ENCODE results near the gene DCLRE1A. TPM values are rescaled to one million over a fixed set of nuclear protein-coding genes. Genes with fewer than 3 reads are reported as not detected.
A peak's percentile ranks its signal among the peaks of the same experiment; 100 is the strongest.

The DCLRE1A gene
- total and polyA plus RNA-seq, 9 of the 15 experiments (the other 6 are each of a cell fraction or from before 2014, with no cell fraction given): 8.5 to 25.5 (median 15.5) TPM

DNA sequence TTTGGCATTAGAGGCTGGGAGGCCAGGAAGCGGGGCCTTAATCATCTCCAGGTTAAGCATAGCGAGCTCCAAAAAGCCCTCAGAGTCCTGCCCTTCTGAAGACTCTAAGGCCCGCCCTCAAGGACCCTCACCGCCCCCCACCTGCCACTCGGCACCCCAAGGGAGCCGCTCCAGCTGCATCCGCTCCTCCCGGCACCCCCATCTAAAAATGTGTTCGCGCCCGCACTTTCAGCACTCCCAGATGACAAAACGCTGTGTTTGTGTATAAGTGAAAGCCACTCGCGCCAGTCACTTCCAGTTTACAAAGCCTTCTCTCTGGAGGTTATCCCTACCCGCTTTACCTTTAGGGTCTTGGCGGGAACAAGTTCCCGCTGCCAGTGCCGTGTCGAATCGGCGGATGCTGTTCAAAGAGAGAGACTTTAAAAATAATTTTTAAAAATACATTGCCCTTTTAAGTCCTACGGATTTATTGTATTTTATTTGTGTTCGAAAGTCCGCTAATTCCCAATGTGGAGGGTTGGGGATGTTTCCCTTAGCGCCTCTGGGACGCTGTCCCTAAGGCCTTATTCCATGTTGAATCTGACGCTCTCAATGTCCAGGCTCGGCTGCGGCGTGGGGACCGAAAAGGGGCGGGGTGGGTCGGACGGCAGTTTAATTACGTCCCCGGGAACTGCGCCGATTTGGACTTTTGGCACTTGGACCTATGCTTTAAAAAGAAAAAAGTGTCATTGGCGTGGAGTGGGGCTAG, at the start of gene DCLRE1A, which contains the start of gene NHLRC2 (continued):
- TF ChIP-seq NCOA2 (IDR thresholded peaks at IDR 0.05; ENCODE audit: partially characterized antibody in 2 of 2): no peak
- TF ChIP-seq ZNF12 (CRISPR knock-in tag; IDR thresholded peaks at IDR 0.05): no peak
- no peak for TF ChIP-seq CBFA2T3 (IDR thresholded peaks at IDR 0.05)
- TF ChIP-seq KDM5B (IDR thresholded peaks at IDR 0.05; ENCODE audit: insufficient replicate concordance, low read depth, low read length): no peak
- TF ChIP-seq ZNF121 (CRISPR knock-in tag; conservative IDR thresholded peaks at IDR 0.05): no peak
- TF ChIP-seq ZNF324 (CRISPR knock-in tag; IDR thresholded peaks at IDR 0.05): no peak
- no peak for TF ChIP-seq ZNF830 (CRISPR knock-in tag; IDR thresholded peaks at IDR 0.05)
- TF ChIP-seq ZNF408 (CRISPR knock-in tag; IDR thresholded peaks at IDR 0.05; ENCODE audit: low read depth): no peak
- no peak for TF ChIP-seq ZNF197 (CRISPR knock-in tag; IDR thresholded peaks at IDR 0.05; ENCODE audit: low read depth)
- TF ChIP-seq ZNF41 (CRISPR knock-in tag; conservative IDR thresholded peaks at IDR 0.05): no peak
- no peak for TF ChIP-seq JUN (IDR thresholded peaks at IDR 0.05; ENCODE audit: borderline replicate concordance, low read depth, low read length)
- no peak for TF ChIP-seq JUN (CRISPR knock-in tag; IDR thresholded peaks at IDR 0.05; ENCODE audit: borderline replicate concordance)
- TF ChIP-seq PYGO2 (tag; IDR thresholded peaks at IDR 0.05): no peak
- no peak for TF ChIP-seq PURB (CRISPR knock-in tag; IDR thresholded peaks at IDR 0.05; ENCODE audit: low read depth)
- TF ChIP-seq ZNF347 (CRISPR knock-in tag; IDR thresholded peaks at IDR 0.05; ENCODE audit: low read depth): no peak
- TF ChIP-seq, protein P1, sequence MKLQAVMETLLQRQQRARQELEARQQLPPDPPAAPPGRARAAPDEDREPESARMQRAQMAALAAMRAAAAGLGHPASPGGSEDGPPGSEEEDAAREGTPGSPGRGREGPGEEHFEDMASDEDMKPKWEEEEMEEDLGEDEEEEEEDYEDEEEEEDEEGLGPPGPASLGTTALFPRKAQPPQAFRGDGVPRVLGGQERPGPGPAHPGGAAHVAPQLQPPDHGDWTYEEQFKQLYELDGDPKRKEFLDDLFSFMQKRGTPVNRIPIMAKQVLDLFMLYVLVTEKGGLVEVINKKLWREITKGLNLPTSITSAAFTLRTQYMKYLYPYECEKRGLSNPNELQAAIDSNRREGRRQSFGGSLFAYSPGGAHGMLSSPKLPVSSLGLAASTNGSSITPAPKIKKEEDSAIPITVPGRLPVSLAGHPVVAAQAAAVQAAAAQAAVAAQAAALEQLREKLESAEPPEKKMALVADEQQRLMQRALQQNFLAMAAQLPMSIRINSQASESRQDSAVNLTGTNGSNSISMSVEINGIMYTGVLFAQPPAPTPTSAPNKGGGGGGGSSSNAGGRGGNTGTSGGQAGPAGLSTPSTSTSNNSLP (IDR thresholded peaks at IDR 0.05; ENCODE audit: borderline replicate concordance, low read depth, low read length): no peak
- TF ChIP-seq SUPT5H (IDR thresholded peaks at IDR 0.05): peak; percentile 56; the same call in 1 of the 2 replicates
- TF ChIP-seq BRD9 (IDR thresholded peaks at IDR 0.05; ENCODE audit: low read depth, partially characterized antibody): no peak
- TF ChIP-seq MCM3 (IDR thresholded peaks at IDR 0.05): no peak
- TF ChIP-seq, protein P2, sequence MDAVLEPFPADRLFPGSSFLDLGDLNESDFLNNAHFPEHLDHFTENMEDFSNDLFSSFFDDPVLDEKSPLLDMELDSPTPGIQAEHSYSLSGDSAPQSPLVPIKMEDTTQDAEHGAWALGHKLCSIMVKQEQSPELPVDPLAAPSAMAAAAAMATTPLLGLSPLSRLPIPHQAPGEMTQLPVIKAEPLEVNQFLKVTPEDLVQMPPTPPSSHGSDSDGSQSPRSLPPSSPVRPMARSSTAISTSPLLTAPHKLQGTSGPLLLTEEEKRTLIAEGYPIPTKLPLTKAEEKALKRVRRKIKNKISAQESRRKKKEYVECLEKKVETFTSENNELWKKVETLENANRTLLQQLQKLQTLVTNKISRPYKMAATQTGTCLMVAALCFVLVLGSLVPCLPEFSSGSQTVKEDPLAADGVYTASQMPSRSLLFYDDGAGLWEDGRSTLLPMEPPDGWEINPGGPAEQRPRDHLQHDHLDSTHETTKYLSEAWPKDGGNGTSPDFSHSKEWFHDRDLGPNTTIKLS (IDR thresholded peaks at IDR 0.05; ENCODE audit: borderline replicate concordance, low read depth): no peak
- no peak for TF ChIP-seq TEAD2 (tag; IDR thresholded peaks at IDR 0.05)
- no peak for TF ChIP-seq ZNF707 (CRISPR knock-in tag; conservative IDR thresholded peaks at IDR 0.05)
- TF ChIP-seq SOX6 (IDR thresholded peaks at IDR 0.05): peak; percentile 48
- TF ChIP-seq MEF2D (tag; conservative IDR thresholded peaks at IDR 0.05; ENCODE audit: low read depth): no peak
- no peak for TF ChIP-seq ZKSCAN1 (IDR thresholded peaks at IDR 0.05; ENCODE audit: low read depth, low read length)
- no peak for TF ChIP-seq NFE2L1 (tag; IDR thresholded peaks at IDR 0.05; ENCODE audit: borderline replicate concordance, low read depth)
- no peak for TF ChIP-seq U2AF1 (optimal IDR thresholded peaks at IDR 0.05; ENCODE audit: low read depth, low read length)
- TF ChIP-seq EHMT2 (IDR thresholded peaks at IDR 0.05): no peak
